HepG2 (cell line): ENCODE measurements around the gene DENND2A. TPM values are rescaled to one million over a fixed set of nuclear protein-coding genes. Genes with fewer than 3 reads are reported as not detected.

Experiments used
- ATAC-seq: fragments of 200-7000 bp; cut with Tn5 transposase; 3 replicates; pipeline ENCODE4 v1.9.1; 2020; ENCODE audit warnings: mild to moderate bottlenecking, moderate library complexity
- BruUV-seq: library from RNA; stranded (reverse); fragments of 400-500 nt; replicated peaks from 2 replicates; lab custom pipeline; 2021; lab: Mats Ljungman, UMichigan
- CTCF ChIA-PET: fragments of 300-600 bp; formaldehyde crosslinking; extraction: SDS; loops from one replicate; lab custom pipeline; 2021; ENCODE audit warnings: low total read pairs, inconsistent platforms, low intra/inter-chr PET ratio; lab: Yijun Ruan, JAX
- POLR2A ChIA-PET: fragments of 350-600 bp; sonication (Branson Sonifier 250); formaldehyde crosslinking; loops from one replicate; lab custom pipeline; 2020; ENCODE audit warnings: antibody characterized with exemption, inconsistent platforms; lab: Yijun Ruan, JAX
- DNase-seq: peaks from one replicate; pipeline ENCODE4 v3.0.0-alpha.2; 2015; ENCODE audit warnings: low spot score
- FAIRE-seq: peaks from 3 replicates; lab custom pipeline; 2011; peaks lifted over from hg19 to GRCh38; lab: Jason Lieb, UNC
- H2AFZ ChIP-seq: one replicate; pipeline ENCODE4 v1.6.1; 2011; ENCODE audit warnings: low read length, inconsistent platforms
- H3K27ac ChIP-seq: fragments of 300-600 bp; 3 replicates; pipeline ENCODE4 v1.8.0; 2011; ENCODE audit warnings: mixed run types, mild to moderate bottlenecking, mixed read lengths, low read length, inconsistent platforms; ENCODE audit not compliant: insufficient read depth; ENCODE audit errors: extremely low read length
- H3K27me3 ChIP-seq, 2 experiments: fragments of 200-600 bp in 1 of 2; 2 replicates in 1 of 2; 3 replicates in 1 of 2; pipeline versions ENCODE4 v1.6.0 to v1.8.0; 2011; ENCODE audit warnings: low read length in 2 of 2, mild to moderate bottlenecking in 2 of 2, moderate library complexity in 2 of 2, inconsistent platforms in 1 of 2; ENCODE audit not compliant: insufficient read depth in 2 of 2, control insufficient read depth in 1 of 2
- H3K36me3 ChIP-seq, 2 experiments: fragments of 200-600 bp in 1 of 2; replicated peaks in 1 of 2; 2 replicates in 1 of 2; 3 replicates in 1 of 2; pipeline versions ENCODE4 v1.5.1 to v1.8.0; 2011; ENCODE audit warnings: low read length in 2 of 2, inconsistent platforms in 1 of 2; ENCODE audit not compliant: insufficient read depth in 2 of 2, control insufficient read depth in 1 of 2
- H3K4me1 ChIP-seq: 2 replicates; pipeline ENCODE4 v1.5.1; 2012; ENCODE audit warnings: low read length, inconsistent platforms; ENCODE audit not compliant: insufficient read depth
- H3K4me2 ChIP-seq: 2 replicates; pipeline ENCODE4 v1.6.0; 2011; ENCODE audit warnings: low read depth, low read length, inconsistent platforms
- H3K4me3 ChIP-seq, 3 experiments: fragments of 200-600 bp in 1 of 3; sonication (generic), shearing (Covaris generic) in 1 of 3; replicated peaks in 1 of 3; 2 replicates each; pipeline ENCODE4 v1.5.1; 2011 to 2016; ENCODE audit warnings: low read length in 3 of 3, inconsistent platforms in 2 of 3, low read depth in 2 of 3, mild to moderate bottlenecking in 2 of 3, control low read depth in 1 of 3, mixed read lengths in 1 of 3; ENCODE audit not compliant: insufficient read depth in 1 of 3
- H3K79me2 ChIP-seq: one replicate; pipeline ENCODE4 v1.6.1; 2011; ENCODE audit warnings: low read length, inconsistent platforms; ENCODE audit not compliant: insufficient read depth
- H3K9ac ChIP-seq: 2 replicates; pipeline ENCODE4 v1.6.0; 2011; ENCODE audit warnings: mild to moderate bottlenecking, low read depth, low read length, inconsistent platforms; ENCODE audit not compliant: insufficient read depth
- H3K9me3 ChIP-seq: 2 replicates; pipeline ENCODE4 v1.5.1; 2012; ENCODE audit warnings: mild to moderate bottlenecking, low read length
- H4K20me1 ChIP-seq: 2 replicates; pipeline ENCODE4 v1.6.0; 2011; ENCODE audit warnings: inconsistent platforms, mild to moderate bottlenecking, low read length, moderate library complexity; ENCODE audit not compliant: insufficient read depth
- DDIT3 ChIP-seq: sonication (generic); formaldehyde crosslinking; IDR thresholded peaks from 2 replicates; pipeline ENCODE4 v1.4.0; 2020; ENCODE audit warnings: mild to moderate bottlenecking, missing genetic modification reagents
- GATAD1 ChIP-seq: IDR thresholded peaks from 2 replicates; pipeline ENCODE4 v1.6.1; 2016; ENCODE audit warnings: missing genetic modification reagents, missing compliant biosample characterization
- KLF16 ChIP-seq, 2 experiments: sonication (generic) in 1 of 2; formaldehyde crosslinking in 1 of 2; IDR thresholded peaks; 2 replicates each; pipeline versions ENCODE4 v1.6.1 to v1.8.0; 2016 to 2023; ENCODE audit warnings: missing genetic modification reagents in 2 of 2, missing compliant biosample characterization in 1 of 2
- PAWR ChIP-seq: sonication (generic); formaldehyde crosslinking; IDR thresholded peaks from 2 replicates; pipeline ENCODE4 v1.4.0; 2020; ENCODE audit warnings: missing genetic modification reagents, mild to moderate bottlenecking, borderline replicate concordance
- TEF ChIP-seq: sonication (generic); formaldehyde crosslinking; IDR thresholded peaks from 2 replicates; pipeline ENCODE4 v1.5.0; 2020; ENCODE audit warnings: missing genetic modification reagents
- USF2 ChIP-seq, 2 experiments: sonication (generic) in 1 of 2; formaldehyde crosslinking in 1 of 2; IDR thresholded peaks; 2 replicates each; pipeline versions ENCODE4 v1.5.1 to v1.6.1; 2011 to 2020; ENCODE audit warnings: borderline replicate concordance in 1 of 2, low read depth in 1 of 2, low read length in 1 of 2, mild to moderate bottlenecking in 1 of 2, missing genetic modification reagents in 1 of 2, moderate library complexity in 1 of 2
- ZNF207 ChIP-seq: fragments of 450-650 bp; IDR thresholded peaks from 2 replicates; pipeline ENCODE4 v1.6.1; 2016; ENCODE audit warnings: antibody characterized with exemption, borderline replicate concordance
- ZNF782 ChIP-seq: sonication (generic); formaldehyde crosslinking; IDR thresholded peaks from 2 replicates; pipeline ENCODE4 v1.4.0; 2020; ENCODE audit warnings: missing genetic modification reagents, mild to moderate bottlenecking, borderline replicate concordance
- WGBS: methylation state at CpG from one replicate; pipeline ENCODE4 v1.1.6; 2017; ENCODE audit warnings: low lambda C conversion rate; 5-methylcytosine and 5-hydroxymethylcytosine counted together
- in situ Hi-C: cut with HindIII; loops from 2 replicates; pipeline ENCODE4 v1.10.0; 2017; ENCODE audit warnings: low pct_unique_long_range_greater_than_20kb; ENCODE audit not compliant: extremely low pct_ligation_motif_present
- intact Hi-C: fragments of 100-400 bp; cut with micrococcal nuclease; formaldehyde crosslinking; loops from one replicate; pipeline ENCODE4 v1.10.0; 2022; ENCODE audit not compliant: unreplicated experiment
- polyA plus RNA-seq, 8 experiments: library from polyadenylated mRNA; depleted of rRNA in 3 of 8; stranded (reverse) in 7 of 8; unstranded in 1 of 8; fragments of >200 nt; fragmentation: Illumina TruSeq in 4 of 8; extraction: Trizol in 4 of 8; gene quantifications; 2 replicates each; pipeline versions ENCODE4 v1.2.1 to v1.2.3, GENCODE V29; 2011 to 2016; ENCODE audit warnings: low read depth in 4 of 8, missing spikeins in 1 of 8, mixed read lengths in 1 of 8; ENCODE audit not compliant: insufficient read depth in 1 of 8
- total RNA-seq, 5 experiments: library from RNA; depleted of rRNA; stranded (reverse); fragments of >200 nt; fragmentation: Illumina TruSeq; extraction: Trizol; gene quantifications; 2 replicates each; pipeline ENCODE4 v1.2.3, GENCODE V29; 2016; ENCODE audit warnings: low read depth in 1 of 5

The DENND2A gene
- total and polyA plus RNA-seq, 2 of the 13 experiments (the other 11 are each of a cell fraction or from before 2014, with no cell fraction given): not detected

- TF ChIP-seq DDIT3 (CRISPR knock-in tag) (no peak), PAWR (CRISPR knock-in tag) (no peak), TEF (CRISPR knock-in tag) (no peak), USF2 (IDR thresholded peaks at IDR 0.05; ENCODE audit: low read depth, low read length) (no peak), USF2 (CRISPR knock-in tag; IDR thresholded peaks at IDR 0.05; ENCODE audit: borderline replicate concordance) (no peak), GATAD1 (CRISPR knock-in tag) (no peak), KLF16 (CRISPR knock-in tag; IDR thresholded peaks at IDR 0.05) (no peak), ZNF207 (no peak)
These were observed 46.3 kb upstream of the DENND2A start (continued) for GRCh38 chr7:140686921-140687320.

GRCh38 chr7:140685407-140686087 is 44.9 kb upstream of the DENND2A start:
- H3K9me3 ChIP-seq: no peaks in the 10 kb centered on the region
- 96% methylated on average over 9 of the region's 10 CpGs for WGBS
- H3K4me1 ChIP-seq: peaks cover 8% of the 10 kb centered on the region; the same call in 1 of the 2 replicates
- BruUV-seq: no TSS peak
- no peak overlapping the region for H3K4me2 ChIP-seq
- H3K4me3 ChIP-seq: no peak overlapping the region
- H3K79me2 ChIP-seq: no peaks in the 10 kb centered on the region
- H2AFZ ChIP-seq: no peak overlapping the region
- ATAC-seq (no peak), DNase-seq (no peak), FAIRE-seq (no peak)
- H3K36me3 ChIP-seq: peaks cover 1 to 16% of the 10 kb centered on the region in 2 experiments; a peak in 3 of 5 replicates
- intact Hi-C loops (no loop called here), in situ Hi-C loops (loop anchor here (25.0 kb wide), 1 partner anchor 327 kb away; the partner anchor contains the start of gene MRPS33)
- no peaks in the 10 kb centered on the region for H3K27me3 ChIP-seq
- CTCF ChIA-PET: no interaction called here
- POLR2A ChIA-PET: interaction anchor here (0.7 to 1.4 kb wide), 3 partner anchors 11 to 29 kb away, joined by 3 to 6 read pairs (median 3); partner anchors contain the start of gene NDUFB2
- no peak overlapping the region for H3K27ac ChIP-seq
- no peak for TF ChIP-seq ZNF782 (CRISPR knock-in tag)
- H4K20me1 ChIP-seq: no peaks in the 10 kb centered on the region
- no peak overlapping the region for H3K9ac ChIP-seq
